DMS53 (cell line): ENCODE results near the gene STARD10.

Source experiments
- DNase-seq: peaks from one replicate; lab custom pipeline; 2025; lab: John Stamatoyannopoulos, UW

STARD10 gene

GRCh38 chr11:72745511-72745910, 48.3 kb downstream of the STARD10 start:
- DNase-seq = no peak

GRCh38 chr11:72744474-72744873, 49.4 kb downstream of the STARD10 start:
- no peak for DNase-seq

GRCh38 chr11:72743321-72744221, 50.3 kb downstream of the STARD10 start:
- DNase-seq = peak; percentile 77

- no peak for DNase-seq
Measured at GRCh38 chr11:72742513-72743320, 51.1 kb downstream of the STARD10 start.

- DNase-seq = no peak
Measured at GRCh38 chr11:72741849-72742512, 51.9 kb downstream of the STARD10 start.

GRCh38 chr11:72741429-72741833, 52.4 kb downstream of the STARD10 start:
- no peak for DNase-seq

GRCh38 chr11:72740562-72741428, 53.1 kb downstream of the STARD10 start:
- DNase-seq = no peak

- no peak for DNase-seq
Measured at GRCh38 chr11:72740060-72740424, 53.8 kb downstream of the STARD10 start.

- DNase-seq = no peak
Measured at GRCh38 chr11:72739240-72740059, 54.4 kb downstream of the STARD10 start.

GRCh38 chr11:72738199-72739141, 55.4 kb downstream of the STARD10 start:
- no peak for DNase-seq

GRCh38 chr11:72737336-72737735, 56.5 kb downstream of the STARD10 start:
- no peak for DNase-seq

GRCh38 chr11:72736452-72737069, 57.3 kb downstream of the STARD10 start:
- DNase-seq = peak; percentile 65

GRCh38 chr11:72735495-72736027, 58.3 kb downstream of the STARD10 start:
- DNase-seq = peak; percentile 75

GRCh38 chr11:72732329-72732728, 61.5 kb downstream of the STARD10 start:
- no peak for DNase-seq

GRCh38 chr11:72730737-72731136, 63.1 kb downstream of the STARD10 start:
- DNase-seq = no peak

GRCh38 chr11:72730243-72730642, 63.6 kb downstream of the STARD10 start:
- no peak for DNase-seq

GRCh38 chr11:72727521-72727920, 66.3 kb downstream of the STARD10 start:
- no peak for DNase-seq
